ENCODE measurements around the gene SOCS3.

The SOCS3 gene

GRCh38 chr17:78376161-78376560 lies 16.3 kb upstream of the SOCS3 start:
- peak overlapping the region; percentile 99 for H3K27ac ChIP-seq (ENCODE audit: low read depth, low read length)
- H3K9ac ChIP-seq (ENCODE audit: low read depth, low read length), result no peak overlapping the region
- no peaks in the 10 kb centered on the region for H3K27me3 ChIP-seq (ENCODE audit: control insufficient read depth, insufficient read depth, low read length)
- no peaks in the 10 kb centered on the region for H3K9me3 ChIP-seq (ENCODE audit: control insufficient read depth, insufficient read depth, low read length)
- H3K4me1 ChIP-seq (ENCODE audit: control insufficient read depth, insufficient read depth, low read length), result peaks cover 52% of the 10 kb centered on the region
- H3K4me3 ChIP-seq (ENCODE audit: low read depth, low read length), result no peak overlapping the region
- no peaks in the 10 kb centered on the region for H3K36me3 ChIP-seq (ENCODE audit: control insufficient read depth, insufficient read depth, low read length)

DNA sequence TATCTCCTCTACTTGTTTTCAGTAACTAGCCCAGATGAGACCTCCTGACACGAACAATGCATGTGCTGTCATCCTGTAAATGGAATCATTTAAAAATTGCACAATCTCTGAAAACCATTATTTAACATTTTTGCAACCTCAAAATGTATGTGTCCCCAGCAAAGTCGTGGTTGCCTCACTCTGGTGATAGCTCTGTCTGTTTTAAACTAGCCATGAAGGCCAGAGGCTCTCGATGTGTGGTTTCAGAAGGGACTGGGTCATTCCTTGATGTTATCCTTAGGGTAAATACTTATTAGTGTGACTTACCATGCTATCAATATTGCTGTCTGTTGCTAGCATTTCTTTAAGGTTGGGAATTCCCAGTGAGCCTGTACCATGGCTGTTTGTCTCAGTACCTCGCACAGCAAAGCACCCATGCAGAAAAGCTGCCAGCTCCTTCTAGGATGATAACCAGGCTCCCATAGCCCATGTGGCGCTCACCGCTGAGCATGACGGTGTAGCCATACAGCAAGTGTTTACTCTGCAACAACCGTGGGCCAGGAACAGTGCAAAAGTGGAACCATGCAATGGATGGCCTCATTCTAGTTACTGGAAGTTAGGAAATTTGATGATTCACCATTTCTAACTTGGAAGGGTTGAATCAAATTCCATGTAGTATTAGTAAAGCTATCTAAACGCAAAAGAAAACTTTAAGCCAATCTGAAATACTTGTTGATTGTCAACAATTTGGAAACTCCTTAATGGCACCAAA lies 15.7 kb upstream of the SOCS3 start:
- Histone ChIP-seq H3K4me3 (ENCODE audit: low read depth, low read length) (no peak overlapping the region), H3K4me1 (ENCODE audit: control insufficient read depth, insufficient read depth, low read length) (peaks cover 48% of the 10 kb centered on the region), H3K27me3 (ENCODE audit: control insufficient read depth, insufficient read depth, low read length) (no peaks in the 10 kb centered on the region), H3K27ac (ENCODE audit: low read depth, low read length) (peak overlapping the region; percentile 99), H3K9ac (ENCODE audit: low read depth, low read length) (peak overlapping the region; percentile 58), H3K36me3 (ENCODE audit: control insufficient read depth, insufficient read depth, low read length) (no peaks in the 10 kb centered on the region), H3K9me3 (ENCODE audit: control insufficient read depth, insufficient read depth, low read length) (no peaks in the 10 kb centered on the region)

DNA sequence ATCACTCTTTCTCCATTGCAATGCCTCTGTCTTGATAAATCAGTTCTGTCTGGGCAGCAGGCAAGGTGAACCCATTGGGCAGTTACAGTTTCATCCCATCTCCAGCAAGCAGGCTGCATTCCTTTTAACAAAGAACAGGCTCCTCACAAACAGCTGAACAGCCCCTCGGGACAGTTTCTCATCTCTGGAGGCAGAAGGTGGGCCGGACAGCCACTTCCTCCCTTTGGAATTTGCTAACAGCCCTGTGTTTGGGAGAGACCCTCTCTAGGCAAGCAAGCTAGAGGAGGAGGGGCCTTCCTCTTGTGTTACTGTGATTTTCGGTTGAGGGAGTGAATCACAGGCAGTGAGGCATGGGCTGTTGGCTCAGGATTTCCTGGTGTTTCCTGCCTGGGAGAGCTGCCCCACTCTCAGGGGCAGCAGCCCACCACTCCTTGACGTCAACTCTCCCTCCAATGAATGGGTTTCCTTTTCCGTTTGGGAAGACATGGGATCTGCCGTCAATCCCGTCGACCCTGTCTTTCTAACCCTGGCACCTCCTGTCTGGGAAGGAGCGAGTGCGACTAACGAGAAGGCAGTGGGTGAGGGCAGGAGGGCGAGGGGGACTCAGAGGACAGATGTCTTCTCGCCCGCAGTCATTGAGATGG lies 14.9 kb upstream of the SOCS3 start:
- Histone ChIP-seq H3K36me3 (ENCODE audit: control insufficient read depth, insufficient read depth, low read length) (no peaks in the 10 kb centered on the region), H3K9ac (ENCODE audit: low read depth, low read length) (peak overlapping the region; percentile 58), H3K27me3 (ENCODE audit: control insufficient read depth, insufficient read depth, low read length) (no peaks in the 10 kb centered on the region), H3K27ac (ENCODE audit: low read depth, low read length) (peak overlapping the region; percentile 99), H3K4me1 (ENCODE audit: control insufficient read depth, insufficient read depth, low read length) (peaks cover 50% of the 10 kb centered on the region), H3K4me3 (ENCODE audit: low read depth, low read length) (peak overlapping the region; percentile 5; the same call in 1 of the 2 replicates), H3K9me3 (ENCODE audit: control insufficient read depth, insufficient read depth, low read length) (no peaks in the 10 kb centered on the region)

DNA sequence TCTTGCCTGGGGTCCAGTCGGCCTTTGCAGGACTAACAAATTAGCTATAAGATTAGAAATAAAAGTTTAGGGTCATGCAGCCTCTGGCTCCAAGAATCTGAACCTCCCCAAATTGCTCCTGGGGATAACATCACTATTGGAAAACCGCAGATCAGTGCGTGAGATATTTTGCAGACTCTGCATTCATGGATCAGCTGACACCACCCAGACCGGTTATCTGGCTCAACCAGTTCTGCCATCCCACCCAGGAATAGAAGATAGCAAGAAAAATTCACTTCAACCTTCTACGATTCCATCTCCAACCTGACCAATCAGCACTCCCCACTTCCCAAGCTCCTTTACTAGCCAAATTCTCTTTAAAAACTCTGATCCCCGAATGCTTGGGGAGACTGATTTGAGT lies 14.3 kb upstream of the SOCS3 start:
- H3K9me3 ChIP-seq (ENCODE audit: control insufficient read depth, insufficient read depth, low read length), result no peaks in the 10 kb centered on the region
- H3K27ac ChIP-seq (ENCODE audit: low read depth, low read length), result peak overlapping the region; percentile 99
- no peaks in the 10 kb centered on the region for H3K36me3 ChIP-seq (ENCODE audit: control insufficient read depth, insufficient read depth, low read length)
- H3K27me3 ChIP-seq (ENCODE audit: control insufficient read depth, insufficient read depth, low read length), result no peaks in the 10 kb centered on the region
- H3K4me1 ChIP-seq (ENCODE audit: control insufficient read depth, insufficient read depth, low read length), result peaks cover 55% of the 10 kb centered on the region
- H3K9ac ChIP-seq (ENCODE audit: low read depth, low read length), result 0 out of 2 replicates have a peak overlapping the region, but pooled peaks have one; percentile 11
- no peak overlapping the region for H3K4me3 ChIP-seq (ENCODE audit: low read depth, low read length)

DNA sequence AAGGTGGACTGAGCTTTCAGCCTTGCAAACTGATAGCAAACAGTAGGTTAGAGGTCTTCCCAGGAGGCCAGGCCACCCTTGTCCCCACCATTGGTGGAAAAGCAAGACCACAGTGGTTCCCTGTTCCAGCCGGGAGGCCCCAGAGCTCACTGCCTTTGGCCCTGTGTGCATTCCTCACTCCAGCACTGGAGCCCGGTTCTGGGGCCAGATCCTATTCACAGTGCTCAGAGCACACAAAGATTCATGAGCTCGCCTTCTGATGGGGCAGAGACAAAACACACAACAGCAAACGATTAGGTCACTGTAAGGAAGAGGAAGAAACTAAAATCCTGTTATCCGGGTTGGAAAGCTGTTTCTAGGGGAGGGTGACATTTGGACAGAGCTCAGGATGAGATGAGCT lies 13.0 kb upstream of the SOCS3 start:
- Histone ChIP-seq H3K4me3 (ENCODE audit: low read depth, low read length) (no peak overlapping the region), H3K9me3 (ENCODE audit: control insufficient read depth, insufficient read depth, low read length) (no peaks in the 10 kb centered on the region), H3K9ac (ENCODE audit: low read depth, low read length) (no peak overlapping the region), H3K4me1 (ENCODE audit: control insufficient read depth, insufficient read depth, low read length) (peaks cover 56% of the 10 kb centered on the region), H3K27me3 (ENCODE audit: control insufficient read depth, insufficient read depth, low read length) (no peaks in the 10 kb centered on the region), H3K27ac (ENCODE audit: low read depth, low read length) (peak overlapping the region; percentile 14), H3K36me3 (ENCODE audit: control insufficient read depth, insufficient read depth, low read length) (no peaks in the 10 kb centered on the region)

DNA sequence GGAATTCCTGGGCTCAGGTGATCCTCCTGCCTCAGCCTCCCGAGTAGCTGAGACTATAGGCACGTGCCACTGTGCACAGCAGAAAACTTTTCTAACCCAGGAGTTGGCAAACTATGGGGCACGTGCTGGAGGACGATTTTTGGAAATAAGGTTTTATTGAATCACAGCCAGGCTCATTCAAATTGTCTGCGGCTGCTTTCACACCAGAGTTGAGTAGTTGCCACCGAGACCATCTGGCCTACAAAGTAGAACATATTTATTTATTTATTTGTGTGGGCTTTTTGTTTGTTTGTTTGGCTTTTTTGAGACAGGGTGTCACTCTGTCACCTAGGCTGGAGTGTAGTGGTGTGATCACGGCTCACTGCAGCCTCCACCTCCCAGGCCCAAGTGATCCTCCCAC lies 11.2 kb upstream of the SOCS3 start:
- H3K4me1 ChIP-seq (ENCODE audit: control insufficient read depth, insufficient read depth, low read length), result peaks cover 68% of the 10 kb centered on the region
- no peaks in the 10 kb centered on the region for H3K36me3 ChIP-seq (ENCODE audit: control insufficient read depth, insufficient read depth, low read length)
- H3K9me3 ChIP-seq (ENCODE audit: control insufficient read depth, insufficient read depth, low read length), result no peaks in the 10 kb centered on the region
- no peak overlapping the region for H3K4me3 ChIP-seq (ENCODE audit: low read depth, low read length)
- H3K27ac ChIP-seq (ENCODE audit: low read depth, low read length), result no peak overlapping the region
- no peak overlapping the region for H3K9ac ChIP-seq (ENCODE audit: low read depth, low read length)
- no peaks in the 10 kb centered on the region for H3K27me3 ChIP-seq (ENCODE audit: control insufficient read depth, insufficient read depth, low read length)

GRCh38 chr17:78369791-78370381 lies 10.0 kb upstream of the SOCS3 start:
- no peak overlapping the region; the same call in 1 of the 2 replicates for H3K9ac ChIP-seq (ENCODE audit: low read depth, low read length)
- no peaks in the 10 kb centered on the region for H3K9me3 ChIP-seq (ENCODE audit: control insufficient read depth, insufficient read depth, low read length)
- H3K27ac ChIP-seq (ENCODE audit: low read depth, low read length), result peak overlapping the region; percentile 76
- H3K4me1 ChIP-seq (ENCODE audit: control insufficient read depth, insufficient read depth, low read length), result peaks cover 67% of the 10 kb centered on the region
- no peaks in the 10 kb centered on the region for H3K27me3 ChIP-seq (ENCODE audit: control insufficient read depth, insufficient read depth, low read length)
- H3K36me3 ChIP-seq (ENCODE audit: control insufficient read depth, insufficient read depth, low read length), result no peaks in the 10 kb centered on the region
- H3K4me3 ChIP-seq (ENCODE audit: low read depth, low read length), result no peak overlapping the region

DNA sequence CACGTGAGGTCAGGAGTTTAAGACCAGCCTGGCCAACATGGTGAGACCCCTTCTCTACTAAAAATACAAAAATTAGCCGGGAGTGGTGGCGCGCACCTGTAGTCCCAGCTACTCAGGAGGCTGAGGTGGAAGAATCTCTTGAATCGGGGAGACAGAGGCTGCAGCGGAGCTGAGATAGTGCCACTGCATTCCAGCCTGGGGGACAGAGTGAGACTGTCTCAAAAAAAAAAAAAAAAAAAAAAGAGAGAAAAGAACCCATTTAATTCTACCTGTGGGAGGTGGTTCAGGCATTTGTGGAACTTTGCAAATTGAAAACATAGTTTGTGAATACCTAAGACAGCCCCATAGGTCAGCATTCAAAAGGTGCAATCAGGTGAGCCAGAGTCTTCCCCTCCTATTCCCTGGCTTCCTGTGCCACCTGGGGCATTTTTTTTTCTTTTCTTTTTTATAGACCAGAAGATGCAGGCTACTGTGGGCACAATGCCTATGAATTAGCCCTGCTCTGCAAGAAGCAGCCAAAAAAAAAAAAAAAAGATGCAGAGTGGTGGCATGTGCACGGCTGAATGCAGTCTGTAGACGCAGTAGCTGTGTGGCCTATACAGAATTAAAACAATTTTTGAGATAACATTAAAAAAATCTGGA lies 9.1 kb upstream of the SOCS3 start:
- H3K36me3 ChIP-seq (ENCODE audit: control insufficient read depth, insufficient read depth, low read length), result no peaks in the 10 kb centered on the region
- H3K27me3 ChIP-seq (ENCODE audit: control insufficient read depth, insufficient read depth, low read length), result no peaks in the 10 kb centered on the region
- no peak overlapping the region for H3K4me3 ChIP-seq (ENCODE audit: low read depth, low read length)
- H3K27ac ChIP-seq (ENCODE audit: low read depth, low read length), result peak overlapping the region; percentile 76
- peaks cover 67% of the 10 kb centered on the region for H3K4me1 ChIP-seq (ENCODE audit: control insufficient read depth, insufficient read depth, low read length)
- no peaks in the 10 kb centered on the region for H3K9me3 ChIP-seq (ENCODE audit: control insufficient read depth, insufficient read depth, low read length)
- H3K9ac ChIP-seq (ENCODE audit: low read depth, low read length), result no peak overlapping the region

- H3K4me1 ChIP-seq (ENCODE audit: control insufficient read depth, insufficient read depth, low read length), result peaks cover 62% of the 10 kb centered on the region
- no peak overlapping the region for H3K27ac ChIP-seq (ENCODE audit: low read depth, low read length)
Observed at GRCh38 chr17:78368348-78368747, 8.5 kb upstream of the SOCS3 start.

GRCh38 chr17:78367193-78367592 lies 7.3 kb upstream of the SOCS3 start:
- Histone ChIP-seq H3K27ac (ENCODE audit: low read depth, low read length) (no peak overlapping the region), H3K36me3 (ENCODE audit: control insufficient read depth, insufficient read depth, low read length) (no peaks in the 10 kb centered on the region), H3K9me3 (ENCODE audit: control insufficient read depth, insufficient read depth, low read length) (no peaks in the 10 kb centered on the region), H3K4me1 (ENCODE audit: control insufficient read depth, insufficient read depth, low read length) (peaks cover 62% of the 10 kb centered on the region), H3K27me3 (ENCODE audit: control insufficient read depth, insufficient read depth, low read length) (no peaks in the 10 kb centered on the region), H3K4me3 (ENCODE audit: low read depth, low read length) (no peak overlapping the region), H3K9ac (ENCODE audit: low read depth, low read length) (no peak overlapping the region)

More at GRCh38 chr17:78368348-78368747, 8.5 kb upstream of the SOCS3 start:
- Histone ChIP-seq H3K27me3 (ENCODE audit: control insufficient read depth, insufficient read depth, low read length) (no peaks in the 10 kb centered on the region), H3K9ac (ENCODE audit: low read depth, low read length) (no peak overlapping the region), H3K36me3 (ENCODE audit: control insufficient read depth, insufficient read depth, low read length) (no peaks in the 10 kb centered on the region), H3K4me3 (ENCODE audit: low read depth, low read length) (no peak overlapping the region), H3K9me3 (ENCODE audit: control insufficient read depth, insufficient read depth, low read length) (no peaks in the 10 kb centered on the region)

Measured in HUES48 (cell line).